Caco-2 (cell line): Measurements from ENCODE around the gene DTYMK. TPM values are rescaled to one million over a fixed set of nuclear protein-coding genes. Genes with fewer than 3 reads are reported as not detected.

Source experiments
- BruUV-seq: library from RNA; stranded (reverse); fragments of 400-500 nt; replicated peaks from 2 replicates; lab custom pipeline; 2021; lab: Mats Ljungman, UMichigan
- CTCF ChIA-PET: fragments of 300-600 bp; sonication (Branson Sonifier 250); formaldehyde crosslinking; loops from one replicate; lab custom pipeline; 2022; ENCODE audit warnings: antibody characterized with exemption; lab: Charles Lee
- POLR2A ChIA-PET: fragments of 300-600 bp; sonication (Branson Sonifier 250); formaldehyde crosslinking; loops from one replicate; lab custom pipeline; 2022; ENCODE audit warnings: antibody characterized with exemption; lab: Charles Lee
- DNase-seq, 2 experiments: peaks; one replicate each; pipeline versions ENCODE4 v3.0.0 to v3.0.0-alpha.2; 2020 to 2022
- H3K27me3 ChIP-seq: replicated peaks from 2 replicates; pipeline ENCODE4 v1.6.0; 2011; ENCODE audit warnings: low read length; ENCODE audit not compliant: control insufficient read depth, insufficient read depth
- H3K36me3 ChIP-seq: 2 replicates; pipeline ENCODE4 v1.5.1; 2011; ENCODE audit warnings: low read length; ENCODE audit not compliant: control insufficient read depth, insufficient read depth
- H3K4me1 ChIP-seq: fragments of 250-450 bp; sonication (Bioruptor Pico); 2 replicates; pipeline ENCODE4 v1.5.1; 2020; ENCODE audit warnings: mild to moderate bottlenecking
- H3K4me3 ChIP-seq: 2 replicates; pipeline ENCODE4 v1.5.1; 2011; ENCODE audit warnings: low read depth, mild to moderate bottlenecking, control low read depth, low read length
- H3K9me3 ChIP-seq: fragments of 250-450 bp; sonication (Bioruptor Pico); 2 replicates; pipeline ENCODE4 v1.5.1; 2020; ENCODE audit warnings: mild to moderate bottlenecking, moderate library complexity
- H3K27ac Mint-ChIP-seq: one replicate; pipeline ENCODE4 v1.8.0; 2022; ENCODE audit warnings: mixed read lengths; ENCODE audit not compliant: unreplicated experiment
- H3K27me3 Mint-ChIP-seq: one replicate; pipeline ENCODE4 v1.8.0; 2022; ENCODE audit warnings: mixed read lengths; ENCODE audit not compliant: insufficient read depth, unreplicated experiment
- H3K36me3 Mint-ChIP-seq: one replicate; pipeline ENCODE4 v1.8.0; 2022; ENCODE audit warnings: mild to moderate bottlenecking, mixed read lengths; ENCODE audit not compliant: insufficient read depth, unreplicated experiment
- H3K4me1 Mint-ChIP-seq: one replicate; pipeline ENCODE4 v1.8.0; 2022; ENCODE audit warnings: low read depth, mixed read lengths; ENCODE audit not compliant: unreplicated experiment
- H3K4me3 Mint-ChIP-seq: one replicate; pipeline ENCODE4 v1.8.0; 2022; ENCODE audit warnings: mild to moderate bottlenecking, moderate library complexity, mixed read lengths; ENCODE audit not compliant: unreplicated experiment
- H3K9me3 Mint-ChIP-seq: one replicate; pipeline ENCODE4 v1.8.0; 2022; ENCODE audit warnings: mixed read lengths; ENCODE audit not compliant: unreplicated experiment
- intact Hi-C: fragments of 100-400 bp; cut with micrococcal nuclease; formaldehyde crosslinking; loops from one replicate; pipeline ENCODE4 v1.10.0; 2022; ENCODE audit not compliant: unreplicated experiment
- total RNA-seq: library from RNA; stranded (reverse); gene quantifications from 2 replicates; pipeline ENCODE4 v1.2.3, GENCODE V29; 2022
- TF ChIP-seq, protein P1 (sequence below), 2 experiments: fragments of 200-600 bp in 1 of 2; IDR thresholded peaks; 1 replicate in 1 of 2; 2 replicates in 1 of 2; pipeline versions ENCODE4 v1.5.1 to v1.8.0; 2011 to 2022; ENCODE audit warnings: antibody characterized with exemption in 1 of 2, control low read depth in 1 of 2, inconsistent platforms in 1 of 2, low read depth in 1 of 2, low read length in 1 of 2, mild to moderate bottlenecking in 1 of 2, moderate library complexity in 1 of 2; ENCODE audit not compliant: insufficient read depth in 1 of 2, severe bottlenecking in 1 of 2, unreplicated experiment in 1 of 2

Gene DTYMK
- total RNA-seq, 1 experiment from 2014 or later, result 68.4 TPM

DNA sequence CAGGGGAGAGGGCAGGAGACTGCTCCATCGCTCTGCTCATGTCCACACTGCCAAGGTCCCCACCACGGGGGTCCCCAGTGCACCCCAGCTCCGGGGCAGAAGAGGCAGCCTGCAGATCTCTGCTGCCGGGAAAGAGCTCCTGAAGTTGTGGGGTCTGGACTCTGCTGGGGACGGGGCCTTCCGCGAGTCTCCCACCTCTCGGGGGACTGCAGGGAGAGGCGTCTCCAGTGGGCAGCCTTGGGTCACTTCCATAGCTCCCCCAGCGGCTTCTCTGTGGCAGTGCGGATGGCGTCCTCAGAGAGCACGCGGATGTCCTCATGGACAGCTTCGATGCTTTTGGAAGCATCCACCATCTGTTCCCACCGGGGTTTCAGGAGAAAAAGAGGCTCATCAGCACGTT lies 10.7 kb downstream of the DTYMK start:
- TF ChIP-seq, protein P1, sequence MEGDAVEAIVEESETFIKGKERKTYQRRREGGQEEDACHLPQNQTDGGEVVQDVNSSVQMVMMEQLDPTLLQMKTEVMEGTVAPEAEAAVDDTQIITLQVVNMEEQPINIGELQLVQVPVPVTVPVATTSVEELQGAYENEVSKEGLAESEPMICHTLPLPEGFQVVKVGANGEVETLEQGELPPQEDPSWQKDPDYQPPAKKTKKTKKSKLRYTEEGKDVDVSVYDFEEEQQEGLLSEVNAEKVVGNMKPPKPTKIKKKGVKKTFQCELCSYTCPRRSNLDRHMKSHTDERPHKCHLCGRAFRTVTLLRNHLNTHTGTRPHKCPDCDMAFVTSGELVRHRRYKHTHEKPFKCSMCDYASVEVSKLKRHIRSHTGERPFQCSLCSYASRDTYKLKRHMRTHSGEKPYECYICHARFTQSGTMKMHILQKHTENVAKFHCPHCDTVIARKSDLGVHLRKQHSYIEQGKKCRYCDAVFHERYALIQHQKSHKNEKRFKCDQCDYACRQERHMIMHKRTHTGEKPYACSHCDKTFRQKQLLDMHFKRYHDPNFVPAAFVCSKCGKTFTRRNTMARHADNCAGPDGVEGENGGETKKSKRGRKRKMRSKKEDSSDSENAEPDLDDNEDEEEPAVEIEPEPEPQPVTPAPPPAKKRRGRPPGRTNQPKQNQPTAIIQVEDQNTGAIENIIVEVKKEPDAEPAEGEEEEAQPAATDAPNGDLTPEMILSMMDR (IDR thresholded peaks at IDR 0.05; ENCODE audit: insufficient read depth in 1 of 2, low read depth in 1 of 2, low read length in 1 of 2, severe bottlenecking in 1 of 2, unreplicated experiment in 1 of 2), result no peak
- no peak overlapping the region for H3K27ac Mint-ChIP-seq
- POLR2A ChIA-PET, result no interaction called here
- Histone ChIP-seq H3K36me3 (no peaks in the 10 kb centered on the region), H3K9me3 (no peaks in the 10 kb centered on the region), H3K27me3 (no peaks in the 10 kb centered on the region), H3K4me3 (no peak overlapping the region), H3K4me1 (no peaks in the 10 kb centered on the region)
- no peak overlapping the region for H3K4me3 Mint-ChIP-seq
- BruUV-seq, result no TSS peak
- intact Hi-C loops, result no loop called here
- peaks cover 72% of the 10 kb centered on the region for H3K36me3 Mint-ChIP-seq
- CTCF ChIA-PET, result no interaction called here
- H3K9me3 Mint-ChIP-seq, result no peaks in the 10 kb centered on the region
- no peak for DNase-seq
- H3K27me3 Mint-ChIP-seq, result no peaks in the 10 kb centered on the region
- H3K4me1 Mint-ChIP-seq, result no peaks in the 10 kb centered on the region

DNA sequence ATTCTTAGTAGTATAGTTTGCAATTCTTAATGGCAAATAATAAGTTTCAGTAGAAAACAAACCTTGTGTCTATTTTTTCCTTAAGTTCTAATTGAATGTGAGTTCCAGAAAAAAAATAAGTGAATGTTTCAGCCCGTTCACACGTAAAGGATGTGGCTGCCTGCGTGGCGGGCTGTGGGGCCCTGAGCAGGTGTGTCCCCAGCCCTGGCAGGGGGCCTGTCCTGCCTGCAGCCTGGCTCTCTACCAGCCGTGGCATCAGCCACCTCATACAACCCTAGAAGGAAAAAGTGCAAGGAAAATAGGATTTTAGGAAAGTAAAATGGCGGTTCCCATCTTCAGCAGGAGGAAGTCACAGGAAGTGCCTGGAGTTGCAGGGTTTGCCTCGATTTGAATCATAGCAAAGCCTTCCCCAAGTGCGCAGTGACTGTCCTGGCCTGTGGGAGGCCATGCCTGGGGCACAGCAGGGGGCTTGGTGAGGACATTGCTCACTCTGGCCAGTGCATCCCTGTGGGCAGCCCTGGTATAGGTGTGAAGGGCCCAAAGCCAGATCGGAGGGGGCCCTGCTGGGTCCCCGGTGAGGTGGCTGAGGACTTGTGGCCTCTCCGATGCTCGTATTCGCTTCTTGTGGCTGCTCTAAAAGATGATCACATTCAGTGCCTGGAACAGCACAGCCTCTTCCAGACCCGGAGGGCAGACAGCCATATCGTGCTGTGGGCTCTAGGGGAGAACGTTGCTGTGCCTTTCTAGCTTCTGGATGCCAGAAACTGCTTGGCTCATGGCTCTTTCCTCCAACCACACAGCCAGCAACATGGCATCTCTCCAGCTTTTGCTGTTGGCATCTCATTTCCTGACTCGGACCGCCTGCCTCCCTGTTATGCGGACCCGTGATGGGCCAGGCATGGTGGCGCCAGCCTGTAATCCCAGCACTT lies 12.6 kb downstream of the DTYMK start:
- Mint-ChIP-seq H3K4me1 (no peaks in the 10 kb centered on the region), H3K4me3 (no peak overlapping the region), H3K9me3 (no peaks in the 10 kb centered on the region), H3K27ac (no peak overlapping the region), H3K36me3 (peaks cover 63% of the 10 kb centered on the region), H3K27me3 (no peaks in the 10 kb centered on the region)
- ChIA-PET POLR2A (no interaction called here), CTCF (no interaction called here)
- H3K27me3 ChIP-seq, result no peaks in the 10 kb centered on the region
- no peaks in the 10 kb centered on the region for H3K9me3 ChIP-seq
- no peaks in the 10 kb centered on the region for H3K4me1 ChIP-seq
- no peak overlapping the region for H3K4me3 ChIP-seq
- H3K36me3 ChIP-seq, result no peaks in the 10 kb centered on the region
- BruUV-seq, result no TSS peak
- TF ChIP-seq, protein P1 (IDR thresholded peaks at IDR 0.05; ENCODE audit: insufficient read depth in 1 of 2, low read depth in 1 of 2, low read length in 1 of 2, severe bottlenecking in 1 of 2, unreplicated experiment in 1 of 2), result no peak
- intact Hi-C loops, result no loop called here
- DNase-seq, result peak in 1 of 2 experiments; percentile 20

DNA sequence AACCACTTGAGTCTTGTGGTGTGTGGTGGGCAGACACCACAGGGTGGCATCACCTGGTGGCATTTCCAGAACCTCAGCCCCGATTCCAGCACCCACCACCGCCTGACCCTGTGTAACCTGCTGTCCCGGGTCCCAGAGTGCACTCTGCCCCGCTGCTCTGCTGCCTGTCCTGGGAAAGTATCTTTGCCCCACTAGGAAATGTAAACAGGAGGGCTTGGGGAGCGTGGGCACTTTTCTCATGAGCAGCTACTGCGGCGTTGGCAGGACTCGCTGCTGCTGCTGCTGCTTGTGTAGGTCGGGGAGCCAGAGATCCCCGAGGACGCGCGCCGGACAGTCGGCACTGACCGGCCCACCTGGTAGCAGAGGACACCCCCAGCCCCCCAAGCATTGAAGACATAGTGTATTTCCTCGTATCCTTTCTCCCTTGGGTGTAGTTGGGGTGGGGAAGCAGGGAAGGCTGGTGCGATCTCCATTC lies 13.4 kb downstream of the DTYMK start:
- no peak overlapping the region for H3K27ac Mint-ChIP-seq
- no TSS peak for BruUV-seq
- no peak overlapping the region for H3K4me3 Mint-ChIP-seq
- no peak overlapping the region for H3K4me3 ChIP-seq
- no peaks in the 10 kb centered on the region for H3K4me1 Mint-ChIP-seq
- intact Hi-C loops, result no loop called here
- no peak for DNase-seq
- TF ChIP-seq, protein P1 (IDR thresholded peaks at IDR 0.05; ENCODE audit: insufficient read depth in 1 of 2, low read depth in 1 of 2, low read length in 1 of 2, severe bottlenecking in 1 of 2, unreplicated experiment in 1 of 2), result no peak
- no peaks in the 10 kb centered on the region for H3K4me1 ChIP-seq
- H3K9me3 ChIP-seq, result no peaks in the 10 kb centered on the region
- H3K36me3 Mint-ChIP-seq, result peaks cover 54% of the 10 kb centered on the region
- no peaks in the 10 kb centered on the region for H3K27me3 ChIP-seq
- ChIA-PET CTCF (no interaction called here), POLR2A (no interaction called here)
- H3K9me3 Mint-ChIP-seq, result no peaks in the 10 kb centered on the region
- H3K36me3 ChIP-seq, result no peaks in the 10 kb centered on the region
- no peaks in the 10 kb centered on the region for H3K27me3 Mint-ChIP-seq
